ENCODE measurements around the gene MC3R.

GRCh38 chr20:56249244-56249955 lies 868 bp downstream of the MC3R start:
- TF ChIP-seq, protein P1, sequence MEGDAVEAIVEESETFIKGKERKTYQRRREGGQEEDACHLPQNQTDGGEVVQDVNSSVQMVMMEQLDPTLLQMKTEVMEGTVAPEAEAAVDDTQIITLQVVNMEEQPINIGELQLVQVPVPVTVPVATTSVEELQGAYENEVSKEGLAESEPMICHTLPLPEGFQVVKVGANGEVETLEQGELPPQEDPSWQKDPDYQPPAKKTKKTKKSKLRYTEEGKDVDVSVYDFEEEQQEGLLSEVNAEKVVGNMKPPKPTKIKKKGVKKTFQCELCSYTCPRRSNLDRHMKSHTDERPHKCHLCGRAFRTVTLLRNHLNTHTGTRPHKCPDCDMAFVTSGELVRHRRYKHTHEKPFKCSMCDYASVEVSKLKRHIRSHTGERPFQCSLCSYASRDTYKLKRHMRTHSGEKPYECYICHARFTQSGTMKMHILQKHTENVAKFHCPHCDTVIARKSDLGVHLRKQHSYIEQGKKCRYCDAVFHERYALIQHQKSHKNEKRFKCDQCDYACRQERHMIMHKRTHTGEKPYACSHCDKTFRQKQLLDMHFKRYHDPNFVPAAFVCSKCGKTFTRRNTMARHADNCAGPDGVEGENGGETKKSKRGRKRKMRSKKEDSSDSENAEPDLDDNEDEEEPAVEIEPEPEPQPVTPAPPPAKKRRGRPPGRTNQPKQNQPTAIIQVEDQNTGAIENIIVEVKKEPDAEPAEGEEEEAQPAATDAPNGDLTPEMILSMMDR (IDR thresholded peaks at IDR 0.05) = peak in 3 of 6 experiments; percentile 23 to 29 (median 26)
- TF ChIP-seq POLR2A (IDR thresholded peaks at IDR 0.05) = no peak

Data from adrenal gland (tissue), 5 donors.